ENCODE data around the gene TNNC1.

DNA sequence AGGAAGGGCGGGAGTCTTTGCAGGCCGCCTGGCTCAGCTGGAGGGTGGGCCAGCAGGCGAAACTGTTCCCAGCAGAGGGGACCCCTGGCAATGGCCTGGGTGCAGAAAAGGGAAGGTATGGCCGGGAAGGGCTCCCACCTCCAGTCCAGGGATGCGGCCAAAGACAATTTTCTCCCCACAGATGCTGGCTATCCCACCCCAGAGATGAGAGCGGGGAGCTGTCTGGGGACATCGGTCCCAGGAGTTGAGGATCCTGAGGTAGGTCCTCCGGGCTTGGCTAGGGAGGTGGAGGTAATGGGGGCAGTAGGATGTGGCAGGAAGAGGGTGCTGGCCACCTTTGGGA is 10.6 kb downstream of the TNNC1 start:
- TF ChIP-seq EZH2 (IDR thresholded peaks at IDR 0.05; ENCODE audit: borderline replicate concordance, low read depth, low read length, severe bottlenecking): no peak
- no peak for TF ChIP-seq POLR2AphosphoS5 (IDR thresholded peaks at IDR 0.05; ENCODE audit: insufficient read depth, low read depth, low read length)
- TF ChIP-seq JUN (IDR thresholded peaks at IDR 0.05; ENCODE audit: borderline replicate concordance, insufficient read depth, insufficient read length, low read depth): no peak
- TF ChIP-seq CTCF (IDR thresholded peaks at IDR 0.05; ENCODE audit: extremely low read depth in 1 of 2, insufficient read depth in 1 of 2, low read depth in 1 of 2, low read length in 2 of 2): no peak
- TF ChIP-seq MYC (IDR thresholded peaks at IDR 0.05; ENCODE audit: low read depth, low read length): no peak
- no peak for TF ChIP-seq POLR2A (IDR thresholded peaks at IDR 0.05; ENCODE audit: low read depth, low read length)
- no peak for TF ChIP-seq FOS (IDR thresholded peaks at IDR 0.05; ENCODE audit: borderline replicate concordance, insufficient read depth, low read length)
- no peak for TF ChIP-seq MAX (IDR thresholded peaks at IDR 0.05; ENCODE audit: insufficient read depth, insufficient read length)
- no peak for TF ChIP-seq GATA2 (IDR thresholded peaks at IDR 0.05; ENCODE audit: insufficient read depth, insufficient read length, low read depth, low read length)

All from endothelial cell of umbilical vein (primary cell).